GM19467 (cell line): ENCODE results near the gene THRSP.
"Not testable (repeated sequence)": the region's sequence is repeated elsewhere in the genome, so short reads cannot be mapped to it uniquely, and the experiment has no call there.

Experiments used
- ATAC-seq: cut with Tn5 transposase; IDR thresholded peaks from one replicate; pipeline ENCODE4 v1.9.1; 2021; ENCODE audit warnings: mild to moderate bottlenecking, moderate library complexity; ENCODE audit not compliant: unreplicated experiment

Gene THRSP

GRCh38 chr11:78038697-78039313 is 24.9 kb upstream of the THRSP start:
- ATAC-seq = no peak

- ATAC-seq = no peak
Observed at GRCh38 chr11:78039391-78039918, 24.2 kb upstream of the THRSP start.

GRCh38 chr11:78039919-78040671 is 23.6 kb upstream of the THRSP start:
- peak; percentile 55 for ATAC-seq

- no peak for ATAC-seq
Observed at GRCh38 chr11:78040691-78041379, 22.8 kb upstream of the THRSP start.

GRCh38 chr11:78041380-78041719 is 22.3 kb upstream of the THRSP start:
- ATAC-seq = not testable (repeated sequence)

GRCh38 chr11:78041843-78042440 is 21.7 kb upstream of the THRSP start:
- no peak for ATAC-seq

GRCh38 chr11:78044706-78045105 is 19.0 kb upstream of the THRSP start:
- no peak for ATAC-seq

- ATAC-seq = no peak
Observed at GRCh38 chr11:78045851-78046485, 17.7 kb upstream of the THRSP start.

- ATAC-seq = no peak
Observed at GRCh38 chr11:78046486-78046854, 17.2 kb upstream of the THRSP start.

- no peak for ATAC-seq
Observed at GRCh38 chr11:78048561-78048960, 15.1 kb upstream of the THRSP start.

GRCh38 chr11:78049348-78049747 is 14.3 kb upstream of the THRSP start:
- ATAC-seq = no peak

GRCh38 chr11:78050964-78051831 is 12.5 kb upstream of the THRSP start:
- no peak for ATAC-seq

- no peak for ATAC-seq
Observed at GRCh38 chr11:78054971-78055370, 8.7 kb upstream of the THRSP start.

GRCh38 chr11:78056093-78056492 is 7.6 kb upstream of the THRSP start:
- ATAC-seq = no peak

- ATAC-seq = no peak
Observed at GRCh38 chr11:78057462-78058055, 6.1 kb upstream of the THRSP start.

- ATAC-seq = not testable (repeated sequence)
Observed at GRCh38 chr11:78059749-78060328, 3.8 kb upstream of the THRSP start.

GRCh38 chr11:78060533-78060932 is 3.1 kb upstream of the THRSP start:
- ATAC-seq = no peak

GRCh38 chr11:78061088-78061920 is 2.4 kb upstream of the THRSP start:
- ATAC-seq = no peak
